ENCODE data around the gene EYA4.

Gene EYA4

DNA sequence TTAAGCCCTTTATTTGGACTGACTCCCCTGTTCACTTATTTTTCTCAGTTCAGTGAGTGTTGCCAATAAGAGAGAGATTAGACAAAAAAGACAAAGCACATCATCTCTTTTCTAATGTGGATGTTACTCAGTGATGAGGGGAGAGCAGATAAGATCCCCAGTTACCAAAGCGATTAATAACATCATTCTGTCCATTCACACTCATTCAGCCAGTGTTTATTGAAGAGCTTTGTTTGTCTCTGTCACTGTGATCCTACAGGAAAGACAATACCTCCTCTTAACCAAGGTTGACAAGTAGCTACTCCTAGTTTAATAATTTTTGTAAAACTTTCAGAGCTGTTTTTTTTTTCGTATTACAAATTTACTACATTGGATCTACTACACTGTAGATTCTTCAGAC, 163.0 kb downstream of the EYA4 start:
- no peak for DNase-seq (ENCODE audit: low spot score)

DNA sequence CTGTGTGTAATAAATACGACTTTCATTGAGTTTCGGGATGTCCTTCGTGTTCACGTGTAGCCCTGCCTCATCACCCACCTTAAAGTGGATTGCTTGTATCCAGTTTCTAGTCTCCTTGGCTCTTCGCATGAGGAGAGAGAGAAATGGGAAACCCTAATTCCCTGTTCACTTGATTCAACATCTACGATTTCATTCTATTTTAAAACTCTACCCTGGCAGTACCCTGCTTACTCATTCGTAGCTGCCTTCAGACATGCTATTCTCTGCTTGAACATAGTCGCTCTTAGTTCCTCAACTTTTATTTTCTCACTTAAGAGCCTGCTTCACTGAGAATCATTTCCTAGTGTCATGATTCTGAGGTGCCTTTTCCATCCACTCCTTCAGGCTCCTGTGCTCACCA, 163.6 kb downstream of the EYA4 start:
- DNase-seq (ENCODE audit: low spot score), result no peak

DNA sequence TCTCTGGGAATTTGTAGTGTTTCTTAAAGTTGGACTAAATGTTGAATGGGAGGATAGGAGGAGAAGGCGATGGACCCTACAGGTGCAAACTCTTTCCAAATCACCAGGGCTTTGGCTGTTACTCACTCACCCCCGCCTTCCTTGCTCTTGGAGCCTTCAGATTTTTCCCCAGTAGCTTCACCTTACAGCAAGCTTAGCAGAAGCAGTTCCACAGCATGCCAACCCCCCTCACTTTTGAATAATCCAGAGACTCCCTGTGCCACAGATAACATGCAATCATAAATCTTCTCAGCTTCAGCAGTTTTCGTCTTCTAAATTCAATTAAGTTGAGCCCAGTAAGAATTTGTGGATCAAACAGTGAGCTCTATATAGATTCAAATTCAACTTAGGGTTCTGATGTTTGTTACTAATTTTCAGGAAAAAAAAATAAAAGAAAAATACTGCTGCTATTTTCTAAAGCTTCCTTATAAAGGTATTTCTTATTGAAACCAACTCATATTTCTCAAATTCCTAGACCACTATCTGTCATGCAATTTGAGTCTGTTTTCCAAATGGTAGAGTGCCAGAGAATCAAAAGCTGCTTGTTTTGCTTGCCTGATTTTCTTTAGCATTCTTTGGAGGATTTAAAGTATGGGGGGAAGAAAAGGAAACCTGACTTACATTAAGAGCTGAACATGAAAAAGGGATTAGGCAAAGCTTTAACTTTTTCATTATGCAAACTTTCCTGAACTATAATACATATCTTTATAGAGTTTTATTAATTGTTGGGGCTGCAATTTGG, 166.4 kb downstream of the EYA4 start:
- DNase-seq (ENCODE audit: low spot score), result no peak

- no peak for DNase-seq (ENCODE audit: low spot score)
Observed at GRCh38 chr6:133408132-133408531, 167.0 kb downstream of the EYA4 start.

DNA sequence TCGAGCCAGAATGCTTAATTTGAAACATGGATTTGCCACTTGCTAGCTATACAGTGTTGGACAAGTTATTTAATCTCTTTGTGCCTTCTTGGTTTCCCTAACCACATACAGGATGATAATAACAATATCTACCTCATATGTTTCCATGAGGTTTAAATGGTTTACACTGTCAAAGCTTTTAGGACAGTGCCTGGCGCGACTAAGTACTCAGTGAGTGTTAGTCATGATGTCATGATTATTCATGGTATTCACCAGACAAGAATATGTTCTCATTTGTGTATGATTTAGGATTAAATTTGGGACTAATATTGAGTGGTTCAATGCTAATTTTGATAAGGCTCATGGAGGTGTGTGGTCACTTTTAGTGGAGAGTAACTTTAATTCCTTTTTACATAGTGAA, 167.4 kb downstream of the EYA4 start:
- no peak for DNase-seq (ENCODE audit: low spot score)

DNA sequence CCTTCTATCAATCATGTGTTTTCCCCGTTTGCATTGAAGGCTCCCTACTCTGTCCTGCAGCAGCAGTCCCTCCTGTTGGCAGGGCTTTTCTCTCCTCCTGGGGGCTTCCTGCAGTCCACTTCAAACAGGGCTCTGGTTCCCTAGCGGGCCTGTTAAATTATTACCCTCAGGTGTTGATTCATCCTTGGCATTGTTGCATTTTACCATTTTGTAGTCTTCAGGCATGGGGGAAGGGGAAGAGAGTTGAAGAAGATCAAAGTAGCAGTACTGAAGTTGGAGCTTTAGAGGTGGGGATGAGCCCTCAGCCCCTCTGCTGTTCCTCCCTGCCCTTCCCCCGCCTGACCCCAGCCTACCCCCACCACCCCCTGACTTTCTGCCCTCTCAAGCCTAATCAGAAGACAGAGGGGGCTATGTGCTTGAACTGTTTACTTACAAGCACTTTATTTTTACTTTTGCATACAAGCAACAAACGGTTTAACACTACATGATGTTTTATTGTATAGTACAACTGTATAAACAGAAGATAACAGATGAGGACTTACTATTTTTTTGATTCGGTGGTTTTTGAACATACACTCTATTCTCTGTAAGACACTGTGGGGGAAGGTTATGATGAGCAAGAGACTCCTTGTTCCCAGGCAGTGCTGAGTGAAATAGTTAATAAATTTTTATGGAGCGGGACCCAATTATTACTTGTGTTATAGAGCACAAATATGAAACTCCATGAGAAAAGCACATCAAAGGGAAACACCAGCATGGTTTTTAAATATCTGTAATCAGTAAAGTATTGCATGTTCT, 169.7 kb downstream of the EYA4 start:
- DNase-seq (ENCODE audit: low spot score), result no peak

- no peak for DNase-seq (ENCODE audit: low spot score)
Observed at GRCh38 chr6:133411757-133412156, 170.6 kb downstream of the EYA4 start.

DNA sequence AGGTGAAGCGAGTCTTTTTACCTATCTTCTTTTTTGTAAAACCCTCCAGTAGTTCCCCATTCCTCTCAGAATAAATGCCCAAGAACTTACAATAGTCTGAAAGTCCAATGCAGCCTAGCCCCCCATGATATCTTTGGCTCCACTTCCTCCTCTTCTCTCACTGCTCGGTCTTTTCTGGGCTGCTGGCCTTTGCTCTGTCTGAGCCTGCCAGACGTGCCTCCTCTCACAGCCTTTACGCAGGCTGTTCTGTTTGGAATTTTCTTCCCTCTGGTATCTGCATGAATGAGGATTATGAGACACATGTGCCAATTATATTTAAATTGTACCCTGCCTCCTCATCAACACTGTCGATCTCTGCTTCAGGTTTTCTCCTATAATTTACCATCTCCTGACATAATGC, 174.1 kb downstream of the EYA4 start:
- no peak for DNase-seq (ENCODE audit: low spot score)

DNA sequence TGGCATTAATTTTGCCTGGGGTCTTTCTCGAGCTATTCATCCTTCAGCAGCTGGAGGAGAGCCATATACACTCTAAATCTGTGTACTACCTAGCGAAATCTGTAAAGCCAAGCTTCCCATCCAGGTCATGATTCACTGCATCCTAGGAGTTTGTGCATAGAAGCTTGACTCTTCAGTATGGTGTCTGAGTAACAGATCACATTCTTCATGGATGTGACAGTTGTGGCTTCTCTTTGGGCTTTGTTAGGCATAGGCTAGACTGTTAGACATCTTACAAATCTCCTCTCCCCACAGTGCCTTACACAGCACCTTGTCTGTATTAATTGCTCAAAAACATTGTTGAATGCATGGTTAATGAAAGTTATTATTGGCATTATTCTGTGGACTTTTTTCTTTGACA, 177.0 kb downstream of the EYA4 start:
- no peak for DNase-seq (ENCODE audit: low spot score)

GRCh38 chr6:133423242-133423641, 182.1 kb downstream of the EYA4 start:
- no peak for DNase-seq (ENCODE audit: low spot score)

GRCh38 chr6:133424359-133424758, 183.2 kb downstream of the EYA4 start:
- no peak for DNase-seq (ENCODE audit: low spot score)

DNA sequence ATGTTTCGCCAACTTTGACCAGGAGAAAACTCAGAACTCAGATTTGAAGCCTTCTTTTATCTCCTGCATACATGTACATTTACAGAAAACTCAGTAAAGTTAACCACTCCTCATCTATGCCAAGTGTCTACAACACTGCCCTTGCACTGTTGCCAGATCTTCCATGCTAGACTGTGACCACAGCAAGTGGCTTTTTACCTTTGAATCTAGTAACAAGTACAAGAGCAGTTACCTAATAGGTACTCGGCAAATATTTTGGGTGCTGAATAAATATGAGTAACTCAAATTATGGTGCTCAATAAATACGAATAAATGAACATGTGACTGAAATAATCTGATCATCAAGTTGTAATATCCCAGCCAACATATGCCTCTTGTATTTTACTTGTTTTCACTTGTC, 184.9 kb downstream of the EYA4 start:
- DNase-seq (ENCODE audit: low spot score), result no peak

DNA sequence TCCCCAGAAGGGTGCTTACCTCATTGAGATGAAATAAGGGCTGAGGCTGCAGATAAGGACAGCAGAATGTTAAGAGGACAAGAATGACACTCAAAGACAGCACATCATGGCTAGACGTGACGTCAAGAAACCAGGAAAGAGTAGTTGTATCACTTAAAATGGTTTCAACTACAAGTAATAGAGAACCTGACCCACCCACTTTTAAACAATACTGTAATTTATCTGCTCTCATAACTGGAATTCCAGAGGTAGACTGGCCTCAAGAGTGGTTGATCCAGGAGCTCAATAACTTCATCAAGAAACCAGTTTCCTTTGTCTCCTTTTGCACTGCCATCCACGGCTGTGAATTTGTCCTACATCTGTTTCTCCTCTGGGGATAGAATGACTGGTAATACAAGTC, 187.1 kb downstream of the EYA4 start:
- DNase-seq (ENCODE audit: low spot score), result no peak

GRCh38 chr6:133430530-133430929, 189.4 kb downstream of the EYA4 start:
- no peak for DNase-seq (ENCODE audit: low spot score)

- no peak for DNase-seq (ENCODE audit: low spot score)
Observed at GRCh38 chr6:133431031-133431430, 189.9 kb downstream of the EYA4 start.

GRCh38 chr6:133432021-133432989, 191.1 kb downstream of the EYA4 start:
- DNase-seq (ENCODE audit: low spot score), result no peak

GRCh38 chr6:133435065-133435728, 194.0 kb downstream of the EYA4 start:
- DNase-seq (ENCODE audit: low spot score), result no peak

GRCh38 chr6:133436652-133437051, 195.5 kb downstream of the EYA4 start:
- DNase-seq (ENCODE audit: low spot score), result no peak

GRCh38 chr6:133441491-133441890, 200.3 kb downstream of the EYA4 start:
- no peak for DNase-seq (ENCODE audit: low spot score)

- no peak for DNase-seq (ENCODE audit: low spot score)
Observed at GRCh38 chr6:133446789-133447188, 205.6 kb downstream of the EYA4 start.

- no peak for DNase-seq (ENCODE audit: low spot score)
Observed at GRCh38 chr6:133447924-133448323, 206.8 kb downstream of the EYA4 start.

DNA sequence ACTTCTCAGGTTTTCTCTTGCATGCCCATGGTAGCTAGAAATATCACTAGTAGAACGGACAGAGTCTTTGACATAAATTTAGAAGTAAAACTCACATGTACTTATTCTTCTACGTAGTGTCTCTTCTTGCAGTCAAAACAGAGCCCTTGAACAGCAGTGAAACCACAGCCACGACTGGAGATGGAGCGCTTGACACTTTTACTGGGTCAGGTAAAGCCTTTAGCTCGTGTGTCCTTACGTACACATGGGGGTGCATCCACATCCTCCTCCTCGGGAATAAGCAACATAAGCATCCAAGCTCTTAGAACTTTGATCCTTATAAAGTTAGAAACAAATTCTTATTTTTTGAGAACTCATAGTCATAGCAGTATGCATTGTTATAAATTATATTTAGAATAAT, 215.3 kb downstream of the EYA4 start:
- no peak for DNase-seq (ENCODE audit: low spot score)

Data from CD4-positive, alpha-beta T cell treated with Interleukin-6 at 100 ng/mL for 8 hours (primary cell).